Measurements from ENCODE around the gene CLDND2. TPM values are rescaled to one million over a fixed set of nuclear protein-coding genes. Genes with fewer than 3 reads are reported as not detected.

Gene CLDND2
- total and polyA plus RNA-seq, 10 of the 15 experiments (the other 5 are each of a cell fraction or from before 2014, with no cell fraction given), result 0.24 to 7.1 (median 1.8) TPM; not detected in 1

DNA sequence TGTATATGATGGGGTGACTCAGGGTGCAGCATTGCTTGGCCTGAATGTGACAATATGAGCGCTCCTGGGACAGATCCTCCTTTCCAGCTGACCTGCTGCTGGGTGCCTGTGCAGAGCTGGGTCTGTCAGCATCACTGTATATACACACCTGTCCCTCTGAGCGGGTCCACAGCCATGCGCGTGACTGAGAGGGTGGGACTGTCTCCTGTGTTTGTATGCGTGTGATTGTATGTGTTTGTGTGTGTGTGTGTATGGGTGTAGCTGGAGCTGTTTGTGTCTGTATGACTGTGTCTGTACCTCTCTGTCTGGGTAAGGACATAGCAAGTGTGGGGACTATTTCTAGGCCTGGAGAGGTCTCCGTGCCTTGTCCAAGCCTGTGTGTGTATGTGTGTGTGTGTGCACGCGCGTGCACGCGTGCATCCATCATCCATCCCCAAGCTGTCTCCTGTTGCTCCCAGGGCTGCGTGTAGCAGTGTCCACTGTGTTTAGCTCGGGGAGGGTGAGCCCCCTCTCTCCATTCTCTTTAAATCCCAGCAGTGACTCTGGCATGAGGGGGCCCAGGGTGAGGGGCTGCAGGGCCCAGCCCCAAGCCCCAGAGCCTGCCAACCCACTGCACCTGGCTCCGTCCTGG is 49.0 kb downstream of the CLDND2 start:
- ChIA-PET SMC1A (ENCODE audit: uncharacterized antibody, unreplicated experiment) (no interaction called here), RAD21 (ENCODE audit: unreplicated experiment) (no interaction called here), POLR2A (no interaction called here), CTCF (no interaction called here)
- Histone ChIP-seq H4K20me1 (ENCODE audit: control insufficient read depth, insufficient read depth) (no peaks in the 10 kb centered on the region), H3K4me3 (no peak overlapping the region), H3K27ac (ENCODE audit: control insufficient read depth, insufficient read depth) (no peak overlapping the region), H3K4me2 (ENCODE audit: control insufficient read depth, insufficient read depth) (no peak overlapping the region), H3K36me3 (ENCODE audit: control insufficient read depth in 2 of 2, insufficient read depth in 2 of 2, low read length in 1 of 2) (no peaks in the 10 kb centered on the region), H3K27me3 (replicated peaks in 1 of 2; ENCODE audit: control insufficient read depth in 2 of 2, insufficient read depth in 2 of 2, low read length in 1 of 2) (peaks cover 0 to 5% of the 10 kb centered on the region in 2 experiments; a peak in 1 of 4 replicates), H3K4me1 (ENCODE audit: control insufficient read depth, insufficient read depth, low read length) (no peaks in the 10 kb centered on the region), H3K9ac (ENCODE audit: control insufficient read depth, insufficient read depth, low read length) (no peak overlapping the region), H3K9me3 (replicated peaks; ENCODE audit: control insufficient read depth, insufficient read depth, low read length) (no peaks in the 10 kb centered on the region; the same call in 2 of the 3 replicates), H3K79me2 (ENCODE audit: control insufficient read depth, insufficient read depth, low read length) (no peaks in the 10 kb centered on the region), H2AFZ (ENCODE audit: control insufficient read depth, low read depth, low read length) (no peak overlapping the region)
- TF ChIP-seq HCFC1 (IDR thresholded peaks at IDR 0.05; ENCODE audit: low read length) (no peak), POLR2A (IDR thresholded peaks at IDR 0.05; ENCODE audit: low read depth, low read length) (no peak), DPF2 (IDR thresholded peaks at IDR 0.05) (no peak), RAD51 (IDR thresholded peaks at IDR 0.05) (no peak), BMI1 (IDR thresholded peaks at IDR 0.05; ENCODE audit: borderline replicate concordance) (no peak), POLR2AphosphoS2 (IDR thresholded peaks at IDR 0.05; ENCODE audit: low read depth, low read length) (no peak), SMC3 (IDR thresholded peaks at IDR 0.05; ENCODE audit: borderline replicate concordance, low read length) (no peak), BHLHE40 (IDR thresholded peaks at IDR 0.05; ENCODE audit: borderline replicate concordance in 1 of 2, low read depth in 2 of 2, low read length in 1 of 2) (no peak), KDM1A (IDR thresholded peaks at IDR 0.05; ENCODE audit: borderline replicate concordance) (no peak), SREBF1 (IDR thresholded peaks at IDR 0.05; ENCODE audit: low read length) (no peak), SRF (IDR thresholded peaks at IDR 0.05; ENCODE audit: low read depth in 2 of 2, low read length in 2 of 2) (no peak), PAX5 (IDR thresholded peaks at IDR 0.05; ENCODE audit: borderline replicate concordance, low read depth, low read length) (no peak), NFYA (IDR thresholded peaks at IDR 0.05; ENCODE audit: borderline replicate concordance, low read depth, low read length) (no peak)
- TF ChIP-seq, protein P1, sequence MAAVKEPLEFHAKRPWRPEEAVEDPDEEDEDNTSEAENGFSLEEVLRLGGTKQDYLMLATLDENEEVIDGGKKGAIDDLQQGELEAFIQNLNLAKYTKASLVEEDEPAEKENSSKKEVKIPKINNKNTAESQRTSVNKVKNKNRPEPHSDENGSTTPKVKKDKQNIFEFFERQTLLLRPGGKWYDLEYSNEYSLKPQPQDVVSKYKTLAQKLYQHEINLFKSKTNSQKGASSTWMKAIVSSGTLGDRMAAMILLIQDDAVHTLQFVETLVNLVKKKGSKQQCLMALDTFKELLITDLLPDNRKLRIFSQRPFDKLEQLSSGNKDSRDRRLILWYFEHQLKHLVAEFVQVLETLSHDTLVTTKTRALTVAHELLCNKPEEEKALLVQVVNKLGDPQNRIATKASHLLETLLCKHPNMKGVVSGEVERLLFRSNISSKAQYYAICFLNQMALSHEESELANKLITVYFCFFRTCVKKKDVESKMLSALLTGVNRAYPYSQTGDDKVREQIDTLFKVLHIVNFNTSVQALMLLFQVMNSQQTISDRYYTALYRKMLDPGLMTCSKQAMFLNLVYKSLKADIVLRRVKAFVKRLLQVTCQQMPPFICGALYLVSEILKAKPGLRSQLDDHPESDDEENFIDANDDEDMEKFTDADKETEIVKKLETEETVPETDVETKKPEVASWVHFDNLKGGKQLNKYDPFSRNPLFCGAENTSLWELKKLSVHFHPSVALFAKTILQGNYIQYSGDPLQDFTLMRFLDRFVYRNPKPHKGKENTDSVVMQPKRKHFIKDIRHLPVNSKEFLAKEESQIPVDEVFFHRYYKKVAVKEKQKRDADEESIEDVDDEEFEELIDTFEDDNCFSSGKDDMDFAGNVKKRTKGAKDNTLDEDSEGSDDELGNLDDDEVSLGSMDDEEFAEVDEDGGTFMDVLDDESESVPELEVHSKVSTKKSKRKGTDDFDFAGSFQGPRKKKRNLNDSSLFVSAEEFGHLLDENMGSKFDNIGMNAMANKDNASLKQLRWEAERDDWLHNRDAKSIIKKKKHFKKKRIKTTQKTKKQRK (IDR thresholded peaks at IDR 0.05; ENCODE audit: low read depth, low read length), result no peak
- TF ChIP-seq, protein P2, sequence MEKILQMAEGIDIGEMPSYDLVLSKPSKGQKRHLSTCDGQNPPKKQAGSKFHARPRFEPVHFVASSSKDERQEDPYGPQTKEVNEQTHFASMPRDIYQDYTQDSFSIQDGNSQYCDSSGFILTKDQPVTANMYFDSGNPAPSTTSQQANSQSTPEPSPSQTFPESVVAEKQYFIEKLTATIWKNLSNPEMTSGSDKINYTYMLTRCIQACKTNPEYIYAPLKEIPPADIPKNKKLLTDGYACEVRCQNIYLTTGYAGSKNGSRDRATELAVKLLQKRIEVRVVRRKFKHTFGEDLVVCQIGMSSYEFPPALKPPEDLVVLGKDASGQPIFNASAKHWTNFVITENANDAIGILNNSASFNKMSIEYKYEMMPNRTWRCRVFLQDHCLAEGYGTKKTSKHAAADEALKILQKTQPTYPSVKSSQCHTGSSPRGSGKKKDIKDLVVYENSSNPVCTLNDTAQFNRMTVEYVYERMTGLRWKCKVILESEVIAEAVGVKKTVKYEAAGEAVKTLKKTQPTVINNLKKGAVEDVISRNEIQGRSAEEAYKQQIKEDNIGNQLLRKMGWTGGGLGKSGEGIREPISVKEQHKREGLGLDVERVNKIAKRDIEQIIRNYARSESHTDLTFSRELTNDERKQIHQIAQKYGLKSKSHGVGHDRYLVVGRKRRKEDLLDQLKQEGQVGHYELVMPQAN (conservative IDR thresholded peaks at IDR 0.05), result no peak
- ATAC-seq (no peak), FAIRE-seq (no peak), DNase-seq (ENCODE audit: low read depth, low spot score) (no peak)
- intact Hi-C loops (cut with micrococcal nuclease; ENCODE audit: unreplicated experiment) (no loop called here), in situ Hi-C loops (cut with MboI) (no loop called here)
- BruUV-seq (replicated peaks), result no TSS peak
- WGBS (ENCODE audit: insufficient coverage, insufficient replicate concordance, low lambda C conversion rate, missing lambda C conversion rate), result 61% methylated on average over 14 of the region's 14 CpGs
